Breast epithelium (tissue), 4 donors: ENCODE data around the gene SHISA6. TPM values are rescaled to one million over a fixed set of nuclear protein-coding genes. Genes with fewer than 3 reads are reported as not detected.
A peak's percentile ranks its signal among the peaks of the same experiment; 100 is the strongest.

Experiments used
- DNase-seq, 2 donors: peaks; one replicate each; pipeline ENCODE4 v3.0.0-alpha.2; 2019; ENCODE audit warnings: low spot score in 2 of 2
- H3K27ac ChIP-seq, 2 donors: fragments of 200-600 bp; sonication (generic) in 1 of 2; one replicate each; pipeline ENCODE4 v1.5.1; 2016 to 2019; ENCODE audit warnings: mild to moderate bottlenecking in 1 of 2
- H3K27me3 ChIP-seq, 2 donors: fragments of 200-600 bp; sonication (generic) in 1 of 2; one replicate each; pipeline versions ENCODE4 v1.5.1 to v1.6.0; 2017 to 2019; ENCODE audit warnings: control low read depth in 1 of 2, mild to moderate bottlenecking in 1 of 2
- H3K36me3 ChIP-seq: fragments of 200-600 bp; one replicate; pipeline ENCODE4 v1.5.1; 2019
- H3K4me1 ChIP-seq, 2 donors: fragments of 200-600 bp; sonication (generic); one replicate each; pipeline ENCODE4 v1.5.1; 2016 to 2019; ENCODE audit warnings: control low read depth in 1 of 2
- H3K4me3 ChIP-seq, 3 donors: fragments of 200-600 bp; sonication (generic); 1 replicate in 2 of 3; 2 replicates in 1 of 3; pipeline ENCODE4 v1.5.1; 2016 to 2019; ENCODE audit warnings: mild to moderate bottlenecking in 3 of 3, moderate library complexity in 2 of 3
- H3K9me3 ChIP-seq, 2 donors: fragments of 200-600 bp; sonication (generic) in 1 of 2; one replicate each; pipeline ENCODE4 v1.5.1; 2016 to 2019; ENCODE audit warnings: control low read depth in 1 of 2
- POLR2A ChIP-seq: fragments of 450-650 bp; IDR thresholded peaks from one replicate; pipeline ENCODE4 v1.6.1; 2016; ENCODE audit warnings: antibody characterized with exemption, mild to moderate bottlenecking, moderate library complexity
- POLR2AphosphoS5 ChIP-seq, 3 donors: sonication (generic); formaldehyde crosslinking; IDR thresholded peaks; one replicate each; pipeline ENCODE4 v1.6.1; 2017; ENCODE audit warnings: antibody characterized with exemption in 3 of 3
- intact Hi-C: fragments of 100-400 bp; cut with DNase I; formaldehyde crosslinking; loops from one replicate; pipeline ENCODE4 v1.15.1; 2023; ENCODE audit warnings: low total_unique reads
- total RNA-seq, 3 donors: library from RNA; depleted of rRNA; stranded (reverse); fragments of >200 nt; gene quantifications; one replicate each; pipeline ENCODE4 v1.1.0, GENCODE V29; 2016
- TF ChIP-seq, protein P1 (sequence below), 3 donors: fragments of 450-650 bp; IDR thresholded peaks; one replicate each; pipeline ENCODE4 v1.5.1; 2016 to 2017; ENCODE audit warnings: antibody characterized with exemption in 3 of 3, mild to moderate bottlenecking in 3 of 3, moderate library complexity in 3 of 3

The SHISA6 gene
- total RNA-seq: 1 to 10 TPM in 2 of 3 donors, under 1 TPM in 1; 0.44 to 5.3 (median 3.3) TPM

DNA sequence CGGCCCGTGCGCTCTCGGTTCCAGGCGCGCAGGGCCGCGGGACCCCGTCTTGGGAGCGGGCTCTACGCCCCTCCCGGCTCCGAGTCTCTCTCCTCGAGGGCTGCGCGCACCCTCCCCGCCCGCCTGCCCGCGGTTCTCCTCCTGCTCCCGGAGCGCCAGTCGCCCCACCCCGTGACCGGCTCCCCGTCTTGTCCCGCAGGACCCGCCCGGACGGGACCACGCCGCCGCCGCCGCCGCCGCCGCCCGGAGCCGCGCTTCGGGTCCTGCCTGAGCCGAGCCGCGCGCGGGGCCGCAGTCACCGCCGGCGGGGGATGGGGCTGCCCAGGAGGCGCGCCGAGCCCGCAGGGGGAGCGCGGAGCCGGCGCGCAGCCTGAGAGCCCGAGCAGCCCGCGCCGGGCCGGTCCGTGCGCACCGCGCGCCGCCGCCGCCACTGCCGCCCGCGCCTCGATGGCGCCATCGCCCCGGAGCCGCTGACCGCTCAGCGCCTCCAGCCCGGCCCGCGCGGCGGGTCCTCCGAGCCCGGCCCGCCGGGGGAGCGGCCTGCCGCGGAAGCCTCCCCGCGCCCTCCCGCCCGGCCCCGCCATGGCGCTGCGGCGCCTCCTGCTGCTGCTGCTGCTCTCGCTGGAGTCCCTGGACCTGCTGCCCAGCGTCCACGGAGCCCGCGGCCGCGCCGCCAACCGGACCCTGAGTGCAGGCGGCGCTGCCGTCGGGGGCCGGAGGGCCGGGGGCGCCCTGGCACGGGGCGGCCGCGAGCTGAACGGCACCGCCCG lies at the start of gene SHISA6:
Gene SHISA6 (plus strand): TSS at position 373 of the 770 bp plus-strand sequence.
- peak within 1 kb of the TSS; percentile 49 to 61 (median 56) for H3K4me3 ChIP-seq

DNA sequence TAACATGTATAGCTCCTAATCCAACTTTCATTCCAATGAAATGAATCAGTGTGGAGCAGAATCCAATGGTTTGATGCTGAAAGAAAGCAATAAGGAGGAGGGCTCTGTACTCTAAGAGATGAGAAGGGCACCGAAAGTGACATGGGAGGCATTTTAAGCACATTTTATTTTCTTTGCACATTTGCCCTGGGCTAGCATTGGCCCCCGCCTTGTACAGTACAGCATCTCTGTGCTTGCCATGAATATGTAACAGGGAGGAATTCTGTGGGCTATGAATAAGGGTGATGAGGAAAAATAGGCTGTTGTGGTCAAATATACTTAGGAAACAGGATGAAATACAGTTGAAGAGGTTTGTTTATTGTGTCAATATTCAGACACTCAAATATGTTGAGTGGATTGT lies 45.2 kb upstream of the SHISA6 start:
- no peaks in the 10 kb centered on the region for H3K27me3 ChIP-seq
- no peak overlapping the region for H3K4me3 ChIP-seq
- no peak overlapping the region for H3K27ac ChIP-seq
- intact Hi-C loops: no loop called here
- no peaks in the 10 kb centered on the region for H3K9me3 ChIP-seq
- H3K4me1 ChIP-seq: no peaks in the 10 kb centered on the region
- DNase-seq: no peak
- H3K36me3 ChIP-seq: no peaks in the 10 kb centered on the region
- TF ChIP-seq, protein P1, sequence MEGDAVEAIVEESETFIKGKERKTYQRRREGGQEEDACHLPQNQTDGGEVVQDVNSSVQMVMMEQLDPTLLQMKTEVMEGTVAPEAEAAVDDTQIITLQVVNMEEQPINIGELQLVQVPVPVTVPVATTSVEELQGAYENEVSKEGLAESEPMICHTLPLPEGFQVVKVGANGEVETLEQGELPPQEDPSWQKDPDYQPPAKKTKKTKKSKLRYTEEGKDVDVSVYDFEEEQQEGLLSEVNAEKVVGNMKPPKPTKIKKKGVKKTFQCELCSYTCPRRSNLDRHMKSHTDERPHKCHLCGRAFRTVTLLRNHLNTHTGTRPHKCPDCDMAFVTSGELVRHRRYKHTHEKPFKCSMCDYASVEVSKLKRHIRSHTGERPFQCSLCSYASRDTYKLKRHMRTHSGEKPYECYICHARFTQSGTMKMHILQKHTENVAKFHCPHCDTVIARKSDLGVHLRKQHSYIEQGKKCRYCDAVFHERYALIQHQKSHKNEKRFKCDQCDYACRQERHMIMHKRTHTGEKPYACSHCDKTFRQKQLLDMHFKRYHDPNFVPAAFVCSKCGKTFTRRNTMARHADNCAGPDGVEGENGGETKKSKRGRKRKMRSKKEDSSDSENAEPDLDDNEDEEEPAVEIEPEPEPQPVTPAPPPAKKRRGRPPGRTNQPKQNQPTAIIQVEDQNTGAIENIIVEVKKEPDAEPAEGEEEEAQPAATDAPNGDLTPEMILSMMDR (IDR thresholded peaks at IDR 0.05): no peak
- TF ChIP-seq POLR2A (no peak), POLR2AphosphoS5 (IDR thresholded peaks at IDR 0.05) (no peak)

More for the DNA sequence above, at the start of gene SHISA6:
- TF ChIP-seq, protein P1 (IDR thresholded peaks at IDR 0.05): no peak
- TF ChIP-seq POLR2AphosphoS5 (IDR thresholded peaks at IDR 0.05) (no peak), POLR2A (no peak)
- Histone ChIP-seq H3K27ac (peak within 1 kb of the TSS in 1 of 2 donors; percentile 52), H3K27me3 (peaks cover 9 to 59% of the 10 kb centered on the region in 2 donors), H3K9me3 (no peaks in the 10 kb centered on the region), H3K4me1 (peaks cover 0 to 5% of the 10 kb centered on the region in 2 donors), H3K36me3 (no peaks in the 10 kb centered on the region)
- no peak for DNase-seq
- intact Hi-C loops: no loop called here

DNA sequence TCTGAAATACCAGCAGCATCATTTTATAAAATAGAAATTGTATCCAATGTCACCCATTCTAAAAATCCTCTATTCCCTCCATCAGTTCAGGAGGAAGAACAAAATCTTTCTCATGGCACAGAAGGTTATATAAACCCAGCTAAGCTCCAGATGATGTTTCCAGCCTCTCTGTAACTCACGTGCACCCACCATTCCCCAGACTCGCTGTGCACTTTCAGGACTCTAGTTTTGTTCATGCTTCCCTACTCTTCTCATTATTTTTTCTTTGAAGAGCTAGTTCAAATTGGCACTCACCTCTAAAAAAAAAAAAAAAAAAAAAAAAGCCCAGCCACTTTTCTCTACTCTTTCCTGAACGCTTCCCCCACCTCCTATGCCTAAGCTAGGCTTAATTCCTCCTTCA lies 36.0 kb upstream of the SHISA6 start:
- Histone ChIP-seq H3K4me1 (no peaks in the 10 kb centered on the region), H3K36me3 (no peaks in the 10 kb centered on the region), H3K27ac (no peak overlapping the region), H3K9me3 (peaks cover under 1 to 5% of the 10 kb centered on the region in 2 donors), H3K4me3 (no peak overlapping the region), H3K27me3 (no peaks in the 10 kb centered on the region)
- intact Hi-C loops: no loop called here
- DNase-seq: no peak
- TF ChIP-seq POLR2AphosphoS5 (IDR thresholded peaks at IDR 0.05) (no peak), POLR2A (no peak)
- TF ChIP-seq, protein P1 (IDR thresholded peaks at IDR 0.05): no peak

DNA sequence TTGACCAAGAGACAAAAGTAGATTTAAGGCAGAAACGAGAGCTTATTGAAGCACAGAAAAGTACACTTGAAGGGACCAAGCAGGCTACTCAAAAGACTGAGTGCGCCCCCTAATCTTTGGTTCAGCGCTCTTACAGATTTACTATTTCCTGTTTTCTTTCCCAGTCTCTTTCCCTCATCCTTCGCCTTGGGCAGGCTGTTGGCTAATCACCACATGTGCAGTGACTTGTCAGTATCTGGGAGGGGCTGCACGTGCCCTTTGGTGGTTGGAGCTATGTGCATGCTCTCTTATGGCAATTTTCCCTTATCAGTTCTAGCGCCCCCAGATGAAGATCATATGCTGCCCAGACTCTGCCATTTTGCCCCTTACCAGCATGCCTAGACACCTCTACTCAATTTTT lies 35.4 kb upstream of the SHISA6 start:
- H3K4me3 ChIP-seq: no peak overlapping the region
- no peak for DNase-seq
- intact Hi-C loops: no loop called here
- H3K36me3 ChIP-seq: no peaks in the 10 kb centered on the region
- H3K9me3 ChIP-seq: peaks cover 7 to 8% of the 10 kb centered on the region in 2 donors
- no peaks in the 10 kb centered on the region for H3K4me1 ChIP-seq
- TF ChIP-seq, protein P1 (IDR thresholded peaks at IDR 0.05): no peak
- TF ChIP-seq POLR2AphosphoS5 (IDR thresholded peaks at IDR 0.05) (no peak), POLR2A (no peak)
- no peak overlapping the region for H3K27ac ChIP-seq
- no peaks in the 10 kb centered on the region for H3K27me3 ChIP-seq

DNA sequence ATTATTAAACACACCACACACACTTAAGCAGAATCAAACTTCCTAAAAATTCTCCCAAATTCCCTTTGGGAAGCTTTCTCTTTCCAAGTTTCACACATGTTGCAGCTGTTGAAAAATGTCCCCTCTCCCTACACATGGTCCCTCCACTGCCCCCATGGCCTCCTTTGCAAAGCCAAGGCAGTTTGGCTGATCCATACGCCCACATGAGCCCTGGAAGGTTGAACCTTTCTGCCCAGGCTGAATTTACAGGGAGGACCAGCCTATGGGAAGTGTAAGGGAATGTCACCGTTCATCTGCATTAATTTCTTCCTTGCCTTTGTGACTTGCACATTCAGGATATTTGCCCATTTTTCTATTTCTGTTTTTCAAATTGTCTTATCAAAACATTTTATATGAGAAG lies 31.1 kb upstream of the SHISA6 start:
- Histone ChIP-seq H3K9me3 (peaks cover 18 to 25% of the 10 kb centered on the region in 2 donors), H3K36me3 (no peaks in the 10 kb centered on the region), H3K27ac (no peak overlapping the region), H3K4me3 (no peak overlapping the region), H3K4me1 (no peaks in the 10 kb centered on the region), H3K27me3 (no peaks in the 10 kb centered on the region)
- TF ChIP-seq, protein P1 (IDR thresholded peaks at IDR 0.05): no peak
- no peak for TF ChIP-seq POLR2A
- TF ChIP-seq POLR2AphosphoS5 (IDR thresholded peaks at IDR 0.05): no peak
- intact Hi-C loops: no loop called here
- no peak for DNase-seq
